Smooth muscle cell (in vitro differentiated cells): ENCODE data around the gene OR10K2. TPM values are rescaled to one million over a fixed set of nuclear protein-coding genes. Genes with fewer than 3 reads are reported as not detected.
"Not testable (repeated sequence)": the region's sequence is repeated elsewhere in the genome, so short reads cannot be mapped to it uniquely, and the experiment has no call there.

Experiments
- DNase-seq: peaks from one replicate; lab custom pipeline; 2025; ENCODE audit not compliant: unreplicated experiment; lab: John Stamatoyannopoulos, UW
- H2AFZ ChIP-seq: fragments of 200-600 bp; sonication (generic); 2 replicates; pipeline ENCODE4 v1.6.0; 2016; ENCODE audit warnings: antibody characterized with exemption, low read depth, mild to moderate bottlenecking
- H3F3A ChIP-seq: fragments of 200-600 bp; sonication (generic); 2 replicates; pipeline ENCODE4 v1.6.0; 2017; ENCODE audit warnings: antibody characterized with exemption, low read depth
- H3K27ac ChIP-seq: fragments of 200-600 bp; sonication (generic); 2 replicates; pipeline ENCODE4 v1.5.1; 2016; ENCODE audit warnings: low read depth, mild to moderate bottlenecking
- H3K27me3 ChIP-seq: fragments of 200-600 bp; sonication (generic); 2 replicates; pipeline ENCODE4 v1.6.1; 2016; ENCODE audit warnings: low read depth, mild to moderate bottlenecking
- H3K36me3 ChIP-seq: fragments of 200-600 bp; sonication (generic); 2 replicates; pipeline ENCODE4 v1.5.1; 2016; ENCODE audit warnings: low read depth
- H3K4me1 ChIP-seq: fragments of 200-600 bp; sonication (generic); 2 replicates; pipeline ENCODE4 v1.5.1; 2016; ENCODE audit warnings: low read depth
- H3K4me2 ChIP-seq: fragments of 200-600 bp; sonication (generic); 2 replicates; pipeline ENCODE4 v1.6.0; 2016; ENCODE audit warnings: mild to moderate bottlenecking
- H3K4me3 ChIP-seq: fragments of 200-600 bp; sonication (generic); 2 replicates; pipeline ENCODE4 v1.5.1; 2016; ENCODE audit warnings: mild to moderate bottlenecking
- H3K79me2 ChIP-seq: fragments of 200-600 bp; sonication (generic); 2 replicates; pipeline ENCODE4 v1.6.0; 2016; ENCODE audit warnings: low read depth, mild to moderate bottlenecking
- H3K9ac ChIP-seq: fragments of 200-600 bp; sonication (generic); 2 replicates; pipeline ENCODE4 v1.6.0; 2016; ENCODE audit warnings: low read depth
- H3K9me3 ChIP-seq: fragments of 200-600 bp; sonication (generic); replicated peaks from 2 replicates; pipeline ENCODE4 v1.5.1; 2016; ENCODE audit warnings: low read depth
- H4K20me1 ChIP-seq: fragments of 200-600 bp; sonication (generic); 2 replicates; pipeline ENCODE4 v1.6.0; 2016; ENCODE audit warnings: low read depth
- WGBS: methylation state at CpG from one replicate; pipeline ENCODE4 v1.1.7; 2016; ENCODE audit warnings: low lambda C conversion rate; 5-methylcytosine and 5-hydroxymethylcytosine counted together
- polyA plus RNA-seq: library from polyadenylated mRNA; unstranded; fragments of >200 nt; fragmentation: Nextera tagmentation; extraction: Ambion mirVana; gene quantifications from 2 replicates; pipeline ENCODE4 v1.2.1, GENCODE V29; 2016
- total RNA-seq: library from RNA; depleted of rRNA; stranded (reverse); fragments of >200 nt; gene quantifications from 2 replicates; pipeline ENCODE4 v1.2.3, GENCODE V29; 2014
- TF ChIP-seq, protein P1 (sequence below): fragments of 200-600 bp; sonication (generic); IDR thresholded peaks from 2 replicates; pipeline ENCODE4 v1.5.1; 2017; ENCODE audit warnings: borderline replicate concordance, mild to moderate bottlenecking, antibody characterized with exemption; ENCODE audit not compliant: insufficient read depth, poor library complexity, severe bottlenecking

The OR10K2 gene
- total and polyA plus RNA-seq, 2 experiments from 2014 or later = not detected

- H3K4me2 ChIP-seq = no peak overlapping the region
- H3K4me3 ChIP-seq = no peak overlapping the region
- no peaks in the 10 kb centered on the region for H3K27me3 ChIP-seq
- no peaks in the 10 kb centered on the region for H3K9me3 ChIP-seq
- no peak for DNase-seq
- no peak overlapping the region for H3K27ac ChIP-seq
- H3K4me1 ChIP-seq = no peaks in the 10 kb centered on the region
- no peaks in the 10 kb centered on the region for H4K20me1 ChIP-seq
- TF ChIP-seq, protein P1, sequence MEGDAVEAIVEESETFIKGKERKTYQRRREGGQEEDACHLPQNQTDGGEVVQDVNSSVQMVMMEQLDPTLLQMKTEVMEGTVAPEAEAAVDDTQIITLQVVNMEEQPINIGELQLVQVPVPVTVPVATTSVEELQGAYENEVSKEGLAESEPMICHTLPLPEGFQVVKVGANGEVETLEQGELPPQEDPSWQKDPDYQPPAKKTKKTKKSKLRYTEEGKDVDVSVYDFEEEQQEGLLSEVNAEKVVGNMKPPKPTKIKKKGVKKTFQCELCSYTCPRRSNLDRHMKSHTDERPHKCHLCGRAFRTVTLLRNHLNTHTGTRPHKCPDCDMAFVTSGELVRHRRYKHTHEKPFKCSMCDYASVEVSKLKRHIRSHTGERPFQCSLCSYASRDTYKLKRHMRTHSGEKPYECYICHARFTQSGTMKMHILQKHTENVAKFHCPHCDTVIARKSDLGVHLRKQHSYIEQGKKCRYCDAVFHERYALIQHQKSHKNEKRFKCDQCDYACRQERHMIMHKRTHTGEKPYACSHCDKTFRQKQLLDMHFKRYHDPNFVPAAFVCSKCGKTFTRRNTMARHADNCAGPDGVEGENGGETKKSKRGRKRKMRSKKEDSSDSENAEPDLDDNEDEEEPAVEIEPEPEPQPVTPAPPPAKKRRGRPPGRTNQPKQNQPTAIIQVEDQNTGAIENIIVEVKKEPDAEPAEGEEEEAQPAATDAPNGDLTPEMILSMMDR = no peak
- H3K36me3 ChIP-seq = no peaks in the 10 kb centered on the region
- no peak overlapping the region for H3K9ac ChIP-seq
- no peaks in the 10 kb centered on the region for H3F3A ChIP-seq
- H2AFZ ChIP-seq = no peak overlapping the region
- no peaks in the 10 kb centered on the region for H3K79me2 ChIP-seq
Measured at GRCh38 chr1:158457246-158457645, 31.2 kb upstream of the OR10K2 start.

GRCh38 chr1:158454537-158454936 lies 28.5 kb upstream of the OR10K2 start:
- no peaks in the 10 kb centered on the region for H3K79me2 ChIP-seq
- H3F3A ChIP-seq = no peaks in the 10 kb centered on the region
- H3K4me1 ChIP-seq = no peaks in the 10 kb centered on the region
- H3K9me3 ChIP-seq = no peaks in the 10 kb centered on the region
- H3K4me2 ChIP-seq = no peak overlapping the region
- H3K36me3 ChIP-seq = no peaks in the 10 kb centered on the region
- H3K27ac ChIP-seq = no peak overlapping the region
- H3K9ac ChIP-seq = no peak overlapping the region
- H3K27me3 ChIP-seq = no peaks in the 10 kb centered on the region
- 91% methylated on average over 1 of the region's 1 CpG for WGBS
- no peak for DNase-seq
- TF ChIP-seq, protein P1 = no peak
- H2AFZ ChIP-seq = no peak overlapping the region
- no peaks in the 10 kb centered on the region for H4K20me1 ChIP-seq
- no peak overlapping the region for H3K4me3 ChIP-seq

GRCh38 chr1:158445376-158445775 lies 19.3 kb upstream of the OR10K2 start:
- Histone ChIP-seq H3K4me1 (no peaks in the 10 kb centered on the region), H3K27ac (no peak overlapping the region), H2AFZ (no peak overlapping the region), H3K36me3 (no peaks in the 10 kb centered on the region), H3F3A (no peaks in the 10 kb centered on the region), H4K20me1 (no peaks in the 10 kb centered on the region), H3K27me3 (no peaks in the 10 kb centered on the region), H3K79me2 (no peaks in the 10 kb centered on the region), H3K4me3 (no peak overlapping the region), H3K9me3 (no peaks in the 10 kb centered on the region), H3K4me2 (no peak overlapping the region), H3K9ac (no peak overlapping the region)
- TF ChIP-seq, protein P1 = no peak
- no peak for DNase-seq
- 86% methylated on average over 4 of the region's 4 CpGs for WGBS

DNA sequence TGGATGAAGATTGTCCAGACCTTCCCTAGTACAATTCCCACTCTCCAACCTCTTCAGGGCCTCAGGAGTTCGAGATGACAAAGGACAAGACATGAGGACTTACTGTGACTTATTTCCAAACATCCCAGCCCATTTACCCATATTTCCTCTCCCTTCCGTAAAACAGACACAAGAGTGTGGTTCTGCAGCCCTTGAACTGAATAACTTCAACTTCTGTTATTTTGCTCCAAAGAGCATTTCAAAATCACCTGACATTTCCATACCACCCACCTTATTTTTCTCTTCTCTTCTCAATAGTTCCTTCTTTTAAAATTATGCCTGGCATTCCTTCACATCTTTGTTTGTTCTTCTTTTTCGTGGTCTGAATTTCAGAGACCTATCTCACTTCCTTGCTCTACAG lies 8.7 kb upstream of the OR10K2 start:
- Histone ChIP-seq H3K9ac (no peak overlapping the region), H3K4me2 (no peak overlapping the region), H3K27me3 (no peaks in the 10 kb centered on the region), H2AFZ (no peak overlapping the region), H4K20me1 (no peaks in the 10 kb centered on the region), H3K36me3 (no peaks in the 10 kb centered on the region), H3K4me1 (no peaks in the 10 kb centered on the region), H3K27ac (no peak overlapping the region), H3F3A (no peaks in the 10 kb centered on the region), H3K4me3 (no peak overlapping the region), H3K9me3 (no peaks in the 10 kb centered on the region), H3K79me2 (no peaks in the 10 kb centered on the region)
- TF ChIP-seq, protein P1 = no peak
- DNase-seq = no peak
- 76% methylated on average over 3 of the region's 3 CpGs for WGBS

- not testable (repeated sequence) for H3K27me3 ChIP-seq, H3K4me3 ChIP-seq, H3K9ac ChIP-seq, H4K20me1 ChIP-seq, H3K27ac ChIP-seq, H2AFZ ChIP-seq, H3K36me3 ChIP-seq, H3F3A ChIP-seq, DNase-seq, H3K4me2 ChIP-seq, H3K79me2 ChIP-seq, H3K4me1 ChIP-seq, H3K9me3 ChIP-seq
- WGBS = 73% methylated on average over 3 of the region's 3 CpGs
Measured at GRCh38 chr1:158430163-158430562, 4.1 kb upstream of the OR10K2 start.
